Spleen (tissue), 7 donors: ENCODE results near the gene TNFRSF14.

Experiments used
- POLR2A ChIP-seq, 3 donors: fragments of 450-650 bp; IDR thresholded peaks; one replicate each; pipeline ENCODE4 v1.5.1; 2017; ENCODE audit warnings: antibody characterized with exemption in 3 of 3, mild to moderate bottlenecking in 1 of 3
- POLR2AphosphoS5 ChIP-seq, 3 donors: sonication (generic); formaldehyde crosslinking; IDR thresholded peaks; one replicate each; pipeline ENCODE4 v1.5.1; 2017; ENCODE audit warnings: antibody characterized with exemption in 3 of 3
- TF ChIP-seq, protein P1 (sequence below), 11 experiments: fragments of 200-600 bp in 7 of 11; fragments of 450-650 bp in 4 of 11; sonication (generic) in 4 of 11; IDR thresholded peaks in 8 of 11; conservative IDR thresholded peaks in 3 of 11; 1 replicate in 7 of 11; 2 replicates in 4 of 11; pipeline versions ENCODE4 v1.4.0 to v1.8.0; 2016 to 2021; ENCODE audit warnings: antibody characterized with exemption in 11 of 11, inconsistent platforms in 4 of 11, mild to moderate bottlenecking in 1 of 11
- donor health status: DM: no; HTN: no; CAD: no; lungs with moderate emphysema.
- donor health status: DM: no; HTN: no; CAD: no.
- donor health status: DM: no; HTN: no; CAD: no.

DNA sequence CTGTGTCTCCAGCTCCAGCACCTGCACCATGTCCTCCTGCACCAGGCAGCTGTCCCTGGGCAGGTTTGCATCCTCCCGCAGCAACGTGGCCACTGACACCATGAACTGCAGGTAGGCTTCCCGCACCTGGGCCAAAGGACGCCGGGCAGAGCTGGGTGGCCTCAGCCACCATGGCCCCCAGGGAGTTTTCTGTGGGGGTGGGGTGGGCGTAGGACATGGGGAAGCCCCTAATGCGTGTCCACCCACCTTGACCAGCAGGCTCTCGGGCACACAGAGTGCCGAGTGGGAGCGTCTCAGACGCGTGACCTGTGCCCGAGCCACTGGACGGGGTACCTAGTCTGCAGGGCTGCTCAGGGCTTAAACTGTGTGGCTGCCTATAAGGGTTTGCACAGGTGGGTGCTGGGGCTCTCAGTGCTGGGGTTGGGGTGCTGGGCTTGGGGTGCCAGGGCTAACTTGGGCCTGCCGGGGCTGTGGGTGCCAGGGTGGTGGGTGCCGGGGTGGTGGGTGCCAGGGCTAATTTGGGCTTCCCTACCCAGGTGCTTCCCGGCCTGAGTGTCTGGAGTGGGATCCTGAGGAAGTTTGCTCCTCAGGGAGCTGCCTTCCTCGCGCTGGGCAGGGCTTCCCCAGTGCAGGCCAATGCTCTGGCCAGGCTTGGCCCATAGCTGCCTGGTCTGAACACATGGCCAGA, 48.1 kb downstream of the TNFRSF14 start:
- TF ChIP-seq POLR2A (IDR thresholded peaks at IDR 0.05) (no peak), POLR2AphosphoS5 (IDR thresholded peaks at IDR 0.05) (no peak)
- TF ChIP-seq, protein P1, sequence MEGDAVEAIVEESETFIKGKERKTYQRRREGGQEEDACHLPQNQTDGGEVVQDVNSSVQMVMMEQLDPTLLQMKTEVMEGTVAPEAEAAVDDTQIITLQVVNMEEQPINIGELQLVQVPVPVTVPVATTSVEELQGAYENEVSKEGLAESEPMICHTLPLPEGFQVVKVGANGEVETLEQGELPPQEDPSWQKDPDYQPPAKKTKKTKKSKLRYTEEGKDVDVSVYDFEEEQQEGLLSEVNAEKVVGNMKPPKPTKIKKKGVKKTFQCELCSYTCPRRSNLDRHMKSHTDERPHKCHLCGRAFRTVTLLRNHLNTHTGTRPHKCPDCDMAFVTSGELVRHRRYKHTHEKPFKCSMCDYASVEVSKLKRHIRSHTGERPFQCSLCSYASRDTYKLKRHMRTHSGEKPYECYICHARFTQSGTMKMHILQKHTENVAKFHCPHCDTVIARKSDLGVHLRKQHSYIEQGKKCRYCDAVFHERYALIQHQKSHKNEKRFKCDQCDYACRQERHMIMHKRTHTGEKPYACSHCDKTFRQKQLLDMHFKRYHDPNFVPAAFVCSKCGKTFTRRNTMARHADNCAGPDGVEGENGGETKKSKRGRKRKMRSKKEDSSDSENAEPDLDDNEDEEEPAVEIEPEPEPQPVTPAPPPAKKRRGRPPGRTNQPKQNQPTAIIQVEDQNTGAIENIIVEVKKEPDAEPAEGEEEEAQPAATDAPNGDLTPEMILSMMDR (IDR thresholded peaks at IDR 0.05 in 8 of 11, conservative IDR thresholded peaks at IDR 0.05 in 3 of 11) = no peak
